Effector memory CD4-positive, alpha-beta T cell (primary cell): ENCODE results near the gene SLAMF1.
A peak's percentile ranks its signal among the peaks of the same experiment; 100 is the strongest.

ENCODE experiments used
- DNase-seq, 3 donors: peaks; one replicate each; pipeline ENCODE4 v3.0.0-alpha.2; 2020
- H3K27ac ChIP-seq: 2 replicates; pipeline ENCODE4 v1.7.0; 2013; ENCODE audit warnings: mild to moderate bottlenecking, low read length, moderate library complexity; ENCODE audit not compliant: insufficient read depth, poor library complexity, severe bottlenecking
- H3K27me3 ChIP-seq: replicated peaks from 2 replicates; pipeline ENCODE4 v1.7.0; 2013; ENCODE audit warnings: mild to moderate bottlenecking, low read length; ENCODE audit not compliant: insufficient read depth, control insufficient read depth, poor library complexity, severe bottlenecking
- H3K36me3 ChIP-seq: 2 replicates; pipeline ENCODE4 v1.7.0; 2013; ENCODE audit warnings: mild to moderate bottlenecking, low read length, moderate library complexity; ENCODE audit not compliant: control insufficient read depth, insufficient read depth
- H3K4me1 ChIP-seq: 2 replicates; pipeline ENCODE4 v1.7.0; 2013; ENCODE audit warnings: low read length, mild to moderate bottlenecking; ENCODE audit not compliant: control insufficient read depth, insufficient read depth, poor library complexity, severe bottlenecking
- H3K4me3 ChIP-seq: 2 replicates; pipeline ENCODE4 v1.7.0; 2013; ENCODE audit warnings: low read length, low read depth, mild to moderate bottlenecking; ENCODE audit not compliant: insufficient read depth, poor library complexity, severe bottlenecking
- H3K9me3 ChIP-seq: 2 replicates; pipeline ENCODE4 v1.7.0; 2013; ENCODE audit warnings: mild to moderate bottlenecking, low read length, moderate library complexity; ENCODE audit not compliant: control insufficient read depth

SLAMF1 gene

DNA sequence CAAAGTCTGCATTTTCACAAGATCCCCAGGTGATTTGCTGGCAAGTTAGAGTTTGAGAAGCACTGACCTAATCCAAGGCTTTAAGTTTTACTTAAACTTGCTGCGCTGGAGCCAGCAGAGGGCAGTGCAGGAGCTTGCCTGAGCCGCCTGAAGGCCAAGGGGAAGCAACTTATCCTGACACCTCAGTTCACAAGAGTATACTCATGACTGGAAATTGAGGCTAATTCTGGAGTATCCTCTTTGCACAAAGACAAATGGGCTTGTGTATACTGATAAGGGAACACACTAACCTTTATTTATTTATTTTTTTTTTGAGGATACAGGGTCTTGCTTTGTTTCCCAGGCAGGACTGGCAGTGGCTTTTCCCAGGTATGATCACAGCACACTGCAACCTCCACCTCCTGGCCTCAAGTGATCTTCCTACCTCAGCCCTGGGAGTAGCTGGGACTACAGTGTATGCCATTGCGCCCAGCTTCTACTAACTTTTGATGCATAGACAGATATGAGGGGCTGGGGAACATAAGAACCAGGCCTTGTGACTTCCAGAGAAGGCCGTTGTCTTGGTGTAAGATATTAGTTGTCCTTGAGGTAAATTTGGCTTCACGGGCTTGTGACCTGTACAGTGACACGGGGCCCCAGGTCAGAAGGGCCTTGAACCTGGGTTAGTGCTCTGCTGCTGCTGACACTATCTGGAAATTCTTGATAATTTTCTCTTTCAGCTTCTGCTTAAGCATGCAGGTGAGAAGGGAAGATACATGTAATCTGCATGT is 29.0 kb upstream of the SLAMF1 start:
- H3K27me3 ChIP-seq = no peaks in the 10 kb centered on the region
- peaks cover 32% of the 10 kb centered on the region for H3K4me1 ChIP-seq
- H3K27ac ChIP-seq = peak overlapping the region; percentile 55
- peaks cover 36% of the 10 kb centered on the region for H3K36me3 ChIP-seq
- no peak overlapping the region for H3K4me3 ChIP-seq
- no peaks in the 10 kb centered on the region for H3K9me3 ChIP-seq
- peak; percentile 45 to 63 (median 54) for DNase-seq

GRCh38 chr1:160674415-160674814 is 27.6 kb upstream of the SLAMF1 start:
- Histone ChIP-seq H3K36me3 (peaks cover 22% of the 10 kb centered on the region), H3K27me3 (no peaks in the 10 kb centered on the region), H3K4me3 (no peak overlapping the region), H3K4me1 (peaks cover 32% of the 10 kb centered on the region), H3K9me3 (no peaks in the 10 kb centered on the region), H3K27ac (no peak overlapping the region)
- no peak for DNase-seq

DNA sequence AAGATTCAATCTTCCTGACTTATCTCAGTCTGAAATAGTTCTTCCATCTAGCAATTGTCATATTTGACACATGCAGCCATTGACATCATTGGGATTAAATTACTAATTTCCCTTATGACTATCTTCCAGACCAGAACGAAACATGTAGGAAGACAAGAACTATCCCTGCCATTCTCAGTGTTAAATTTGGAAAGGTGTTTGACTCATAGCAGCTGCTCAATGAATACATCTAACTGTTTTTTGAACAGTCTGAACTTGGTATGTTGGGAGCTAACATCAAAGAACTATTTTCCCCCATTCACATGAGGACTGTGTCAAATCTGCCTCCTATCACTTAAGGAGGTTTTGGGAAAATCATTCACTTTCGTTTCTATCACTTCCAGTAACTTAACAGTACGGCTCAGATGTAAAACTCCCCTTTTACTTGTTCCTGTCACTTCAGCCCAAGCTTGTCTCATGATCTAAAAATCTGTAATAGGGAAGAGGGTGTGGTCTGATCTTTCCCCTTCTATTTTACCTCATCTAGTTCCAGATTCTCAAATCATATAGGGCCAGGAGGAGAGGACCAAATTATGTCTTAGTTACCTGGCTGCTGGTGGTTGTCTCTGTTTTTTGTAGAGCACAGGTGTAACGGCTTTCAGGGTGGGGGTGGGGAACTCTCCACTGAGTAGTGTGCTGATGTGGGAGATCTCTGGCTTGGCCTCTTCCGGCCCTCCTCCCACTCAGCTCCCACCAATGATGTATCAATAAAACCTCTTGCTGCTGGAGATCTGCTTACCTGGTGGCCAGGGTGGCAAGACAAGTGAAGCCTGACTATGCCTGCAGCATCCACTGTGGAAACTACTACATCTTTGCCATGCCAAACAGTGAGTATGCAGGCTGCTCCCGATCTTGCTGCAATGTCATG is 26.2 kb upstream of the SLAMF1 start:
- peaks cover 32% of the 10 kb centered on the region for H3K4me1 ChIP-seq
- no peak overlapping the region for H3K4me3 ChIP-seq
- no peaks in the 10 kb centered on the region for H3K9me3 ChIP-seq
- peak overlapping the region; percentile 61 for H3K27ac ChIP-seq
- DNase-seq = no peak
- H3K36me3 ChIP-seq = peaks cover 10% of the 10 kb centered on the region
- H3K27me3 ChIP-seq = no peaks in the 10 kb centered on the region

DNA sequence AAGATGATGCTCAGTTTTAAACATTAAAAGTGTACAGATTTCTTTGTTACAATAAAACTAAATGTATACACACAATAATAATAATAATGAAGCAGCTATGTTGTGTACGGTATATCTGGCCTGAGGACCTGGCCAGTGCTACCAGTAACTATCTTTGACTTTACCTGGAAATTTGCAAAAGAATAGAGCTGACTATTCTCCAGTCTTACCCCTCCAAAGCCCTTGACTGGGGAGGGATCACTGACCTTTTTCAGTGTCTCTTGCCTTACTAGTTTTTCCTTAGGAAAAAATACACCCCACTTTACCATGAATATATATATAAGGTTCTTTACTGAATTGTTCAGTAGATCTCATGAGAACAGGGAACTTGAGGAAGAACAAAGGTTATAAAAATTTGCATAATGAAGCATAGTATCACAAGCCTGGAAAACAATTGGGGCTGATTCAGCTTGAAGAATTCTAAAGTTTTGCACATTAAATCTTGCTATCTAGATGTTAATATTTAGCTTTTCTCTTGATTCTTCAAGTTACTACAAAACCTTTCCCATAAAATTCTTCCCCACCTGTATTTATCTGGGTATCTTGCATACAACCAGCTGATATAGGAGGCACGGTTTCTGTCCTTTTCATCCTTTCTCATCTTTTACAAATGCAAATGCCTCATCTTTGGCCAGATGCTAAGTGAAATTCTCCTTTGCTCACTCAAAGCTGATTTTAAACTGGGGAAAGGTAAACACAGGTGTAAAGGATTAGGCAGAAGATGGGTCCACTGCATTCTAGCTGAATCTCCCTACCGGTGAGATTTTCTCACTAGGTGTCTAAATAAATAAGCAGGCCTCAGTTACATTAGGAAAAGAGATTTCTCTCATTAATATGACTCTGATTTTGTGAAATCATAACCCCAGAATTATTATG is 25.0 kb upstream of the SLAMF1 start:
- no peaks in the 10 kb centered on the region for H3K9me3 ChIP-seq
- no peaks in the 10 kb centered on the region for H3K36me3 ChIP-seq
- no peak for DNase-seq
- H3K27ac ChIP-seq = peak overlapping the region; percentile 61
- H3K4me1 ChIP-seq = peaks cover 37% of the 10 kb centered on the region
- no peak overlapping the region for H3K4me3 ChIP-seq
- no peaks in the 10 kb centered on the region for H3K27me3 ChIP-seq

- Histone ChIP-seq H3K9me3 (no peaks in the 10 kb centered on the region), H3K4me3 (no peak overlapping the region), H3K27me3 (no peaks in the 10 kb centered on the region), H3K36me3 (no peaks in the 10 kb centered on the region), H3K27ac (no peak overlapping the region), H3K4me1 (peaks cover 43% of the 10 kb centered on the region)
- DNase-seq = no peak
Observed at GRCh38 chr1:160670701-160671100, 23.9 kb upstream of the SLAMF1 start.

DNA sequence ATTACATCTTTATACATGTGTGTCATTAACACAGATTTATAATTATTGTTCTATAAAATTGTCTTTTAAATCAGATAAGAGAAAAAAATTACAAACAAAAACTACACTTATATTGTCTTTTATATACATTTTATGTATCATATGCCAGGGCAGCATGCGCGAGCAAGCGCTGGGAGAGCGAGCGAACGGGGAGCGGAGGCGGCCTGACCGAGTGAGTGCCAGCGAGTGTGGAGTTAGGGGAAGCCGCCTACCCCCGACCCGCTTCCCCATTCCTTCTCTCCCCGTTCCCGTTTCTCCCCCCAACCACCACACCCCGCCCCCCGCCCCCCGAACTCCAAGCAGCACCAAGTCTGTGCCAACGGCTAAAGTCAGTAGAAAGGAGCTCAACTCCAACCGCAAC is 23.0 kb upstream of the SLAMF1 start:
- DNase-seq = no peak
- Histone ChIP-seq H3K27me3 (no peaks in the 10 kb centered on the region), H3K27ac (no peak overlapping the region), H3K9me3 (no peaks in the 10 kb centered on the region), H3K4me3 (no peak overlapping the region), H3K36me3 (no peaks in the 10 kb centered on the region), H3K4me1 (peaks cover 42% of the 10 kb centered on the region)

DNA sequence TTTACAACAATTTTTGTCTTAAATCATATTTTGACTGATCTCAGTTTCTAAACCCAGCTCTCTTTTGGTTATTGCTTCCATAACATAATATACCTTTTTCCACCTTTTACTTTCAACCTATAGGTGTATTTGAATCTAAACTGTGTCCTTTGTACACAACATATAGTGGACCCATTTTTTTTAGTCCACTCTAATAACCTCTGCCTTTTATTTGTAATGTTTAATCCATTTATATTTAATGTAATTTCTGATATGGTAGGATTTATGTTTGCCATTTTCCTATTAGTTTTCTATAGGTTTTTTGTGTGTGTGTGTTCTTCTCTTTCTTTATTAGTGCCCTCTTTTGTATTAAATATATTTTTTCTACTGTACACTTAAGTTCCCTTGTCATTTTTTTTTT is 22.4 kb upstream of the SLAMF1 start:
- H3K4me1 ChIP-seq = peaks cover 41% of the 10 kb centered on the region
- no peak for DNase-seq
- no peaks in the 10 kb centered on the region for H3K27me3 ChIP-seq
- no peak overlapping the region for H3K27ac ChIP-seq
- H3K36me3 ChIP-seq = no peaks in the 10 kb centered on the region
- no peak overlapping the region for H3K4me3 ChIP-seq
- no peaks in the 10 kb centered on the region for H3K9me3 ChIP-seq

GRCh38 chr1:160667896-160668295 is 21.1 kb upstream of the SLAMF1 start:
- H3K9me3 ChIP-seq = no peaks in the 10 kb centered on the region
- DNase-seq = no peak
- no peak overlapping the region for H3K27ac ChIP-seq
- H3K4me1 ChIP-seq = peaks cover 34% of the 10 kb centered on the region
- no peaks in the 10 kb centered on the region for H3K27me3 ChIP-seq
- H3K4me3 ChIP-seq = no peak overlapping the region
- no peaks in the 10 kb centered on the region for H3K36me3 ChIP-seq

DNA sequence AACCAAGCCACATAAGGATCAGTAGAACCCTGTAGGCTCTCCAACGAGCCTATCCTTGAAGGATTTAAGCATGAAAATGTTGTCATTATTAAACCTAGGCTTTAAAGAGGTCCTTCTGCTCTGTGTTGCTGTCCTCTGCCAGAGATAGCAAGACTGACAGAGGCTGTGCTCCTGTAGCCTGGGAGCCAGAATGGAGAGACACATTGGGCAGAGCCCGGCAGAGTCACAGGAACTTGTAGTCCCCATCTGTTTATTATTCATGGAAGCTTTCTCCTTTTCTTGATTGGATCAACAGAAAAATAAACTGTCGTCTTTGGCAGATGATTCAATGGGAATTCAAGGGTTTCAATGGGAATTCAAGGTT is 19.2 kb upstream of the SLAMF1 start:
- Histone ChIP-seq H3K4me1 (peaks cover 35% of the 10 kb centered on the region), H3K27me3 (no peaks in the 10 kb centered on the region), H3K27ac (peak overlapping the region; percentile 64), H3K36me3 (no peaks in the 10 kb centered on the region), H3K9me3 (no peaks in the 10 kb centered on the region), H3K4me3 (peak overlapping the region; percentile 27)
- DNase-seq = no peak
